CD4-positive, alpha-beta T cell treated with Interleukin-21 for 1 hour (primary cell): ENCODE results near the gene STAU1.
"Not testable (repeated sequence)": the region's sequence is repeated elsewhere in the genome, so short reads cannot be mapped to it uniquely, and the experiment has no call there.

Experiments used
- DNase-seq: peaks from one replicate; pipeline ENCODE4 v3.0.0-alpha.2; 2020

The STAU1 gene

GRCh38 chr20:49112596-49113274, 75.4 kb downstream of the STAU1 start:
- no peak for DNase-seq

- no peak for DNase-seq
These were observed 77.1 kb downstream of the STAU1 start for GRCh38 chr20:49110767-49111694.

- DNase-seq: no peak
These were observed 81.8 kb downstream of the STAU1 start for GRCh38 chr20:49106328-49106727.

- not testable (repeated sequence) for DNase-seq
These were observed 83.1 kb downstream of the STAU1 start for GRCh38 chr20:49104979-49105547.

GRCh38 chr20:49104365-49104648, 83.8 kb downstream of the STAU1 start:
- no peak for DNase-seq

- DNase-seq: no peak
These were observed 84.3 kb downstream of the STAU1 start for GRCh38 chr20:49103647-49104364.

- no peak for DNase-seq
These were observed 85.1 kb downstream of the STAU1 start for GRCh38 chr20:49103019-49103418.

- DNase-seq: peak; percentile 14
These were observed 87.2 kb downstream of the STAU1 start for GRCh38 chr20:49100972-49101371.

GRCh38 chr20:49100292-49100691, 87.8 kb downstream of the STAU1 start:
- DNase-seq: not testable (repeated sequence)

GRCh38 chr20:49099011-49099410, 89.1 kb downstream of the STAU1 start:
- no peak for DNase-seq

GRCh38 chr20:49098136-49098535, 90.0 kb downstream of the STAU1 start:
- no peak for DNase-seq

GRCh38 chr20:49097159-49097558, 91.0 kb downstream of the STAU1 start:
- no peak for DNase-seq

- DNase-seq: no peak
These were observed 91.9 kb downstream of the STAU1 start for GRCh38 chr20:49096203-49096730.

- DNase-seq: no peak
These were observed 96.4 kb downstream of the STAU1 start for GRCh38 chr20:49091762-49092161.

GRCh38 chr20:49091104-49091503, 97.0 kb downstream of the STAU1 start:
- no peak for DNase-seq

- not testable (repeated sequence) for DNase-seq
These were observed 105.8 kb downstream of the STAU1 start for GRCh38 chr20:49082295-49082694.

GRCh38 chr20:49078310-49078709, 109.8 kb downstream of the STAU1 start:
- DNase-seq: no peak

- DNase-seq: no peak
These were observed 113.6 kb downstream of the STAU1 start for GRCh38 chr20:49074521-49074920.
